Ramos (cell line): ENCODE measurements around the gene TRAPPC3L.
"Not testable (repeated sequence)": the region's sequence is repeated elsewhere in the genome, so short reads cannot be mapped to it uniquely, and the experiment has no call there.

Experiments
- in situ Hi-C: fragments of 300-500 bp; cut with MboI; formaldehyde crosslinking; loops from one replicate; pipeline ENCODE4 v1.14.3; 2022; ENCODE audit warnings: low sequenced_read_pairs; ENCODE audit not compliant: unreplicated experiment

Gene TRAPPC3L

GRCh38 chr6:116518621-116519368 lies 26.7 kb downstream of the TRAPPC3L start:
- in situ Hi-C loops = no loop called here

GRCh38 chr6:116515141-116515540 lies 30.3 kb downstream of the TRAPPC3L start:
- in situ Hi-C loops = no loop called here

- in situ Hi-C loops = no loop called here
Measured at GRCh38 chr6:116514111-116514510, 31.4 kb downstream of the TRAPPC3L start.

GRCh38 chr6:116513224-116513875 lies 32.1 kb downstream of the TRAPPC3L start:
- in situ Hi-C loops = no loop called here

- in situ Hi-C loops = no loop called here
Measured at GRCh38 chr6:116512734-116513133, 32.8 kb downstream of the TRAPPC3L start.

GRCh38 chr6:116512111-116512559 lies 33.3 kb downstream of the TRAPPC3L start:
- in situ Hi-C loops = no loop called here

GRCh38 chr6:116511424-116512110 lies 33.9 kb downstream of the TRAPPC3L start, which contains the start of gene CALHM5:
Gene CALHM5, plus strand, starts transcription at chr6:116511639. Its CDS starts 58 bp downstream, at chr6:116511697.
- in situ Hi-C loops = no loop called here

- in situ Hi-C loops = no loop called here
Measured at GRCh38 chr6:116508527-116508926, 37.0 kb downstream of the TRAPPC3L start.

GRCh38 chr6:116507324-116507723 lies 38.2 kb downstream of the TRAPPC3L start:
- in situ Hi-C loops = no loop called here

GRCh38 chr6:116500969-116501433 lies 44.5 kb downstream of the TRAPPC3L start:
- in situ Hi-C loops = no loop called here

- in situ Hi-C loops = no loop called here
Measured at GRCh38 chr6:116497113-116497676, 48.3 kb downstream of the TRAPPC3L start.

GRCh38 chr6:116495161-116495560 lies 50.3 kb downstream of the TRAPPC3L start:
- in situ Hi-C loops = not testable (repeated sequence)

GRCh38 chr6:116492331-116493067 lies 53.0 kb downstream of the TRAPPC3L start:
- in situ Hi-C loops = no loop called here

GRCh38 chr6:116491610-116492330 lies 53.7 kb downstream of the TRAPPC3L start:
- in situ Hi-C loops = no loop called here

GRCh38 chr6:116485559-116486184 lies 59.8 kb downstream of the TRAPPC3L start:
- in situ Hi-C loops = no loop called here

GRCh38 chr6:116483616-116484015 lies 61.9 kb downstream of the TRAPPC3L start:
- in situ Hi-C loops = no loop called here

- in situ Hi-C loops = no loop called here
Measured at GRCh38 chr6:116482780-116483179, 62.7 kb downstream of the TRAPPC3L start.

GRCh38 chr6:116476002-116476678 lies 69.3 kb downstream of the TRAPPC3L start:
- in situ Hi-C loops = no loop called here
